Right lobe of liver (tissue), 4 donors: Measurements from ENCODE around the gene NECAB2.

Experiments
- POLR2A ChIP-seq: fragments of 450-650 bp; IDR thresholded peaks from one replicate; pipeline ENCODE4 v1.6.1; 2017; ENCODE audit warnings: antibody characterized with exemption, mild to moderate bottlenecking
- TF ChIP-seq, protein P1 (sequence below), 4 donors: fragments of 200-600 bp in 3 of 4; fragments of 450-650 bp in 1 of 4; IDR thresholded peaks; one replicate each; pipeline versions ENCODE4 v1.5.1 to v1.8.0; 2016 to 2022; ENCODE audit warnings: antibody characterized with exemption in 4 of 4, mild to moderate bottlenecking in 2 of 4
- donor health status: DM: no; HTN: no; CAD: no.
- donor health status: DM: no; HTN: no; CAD: no.
- donor health status: DM: no; HTN: yes; CAD: no.

- TF ChIP-seq, protein P1, sequence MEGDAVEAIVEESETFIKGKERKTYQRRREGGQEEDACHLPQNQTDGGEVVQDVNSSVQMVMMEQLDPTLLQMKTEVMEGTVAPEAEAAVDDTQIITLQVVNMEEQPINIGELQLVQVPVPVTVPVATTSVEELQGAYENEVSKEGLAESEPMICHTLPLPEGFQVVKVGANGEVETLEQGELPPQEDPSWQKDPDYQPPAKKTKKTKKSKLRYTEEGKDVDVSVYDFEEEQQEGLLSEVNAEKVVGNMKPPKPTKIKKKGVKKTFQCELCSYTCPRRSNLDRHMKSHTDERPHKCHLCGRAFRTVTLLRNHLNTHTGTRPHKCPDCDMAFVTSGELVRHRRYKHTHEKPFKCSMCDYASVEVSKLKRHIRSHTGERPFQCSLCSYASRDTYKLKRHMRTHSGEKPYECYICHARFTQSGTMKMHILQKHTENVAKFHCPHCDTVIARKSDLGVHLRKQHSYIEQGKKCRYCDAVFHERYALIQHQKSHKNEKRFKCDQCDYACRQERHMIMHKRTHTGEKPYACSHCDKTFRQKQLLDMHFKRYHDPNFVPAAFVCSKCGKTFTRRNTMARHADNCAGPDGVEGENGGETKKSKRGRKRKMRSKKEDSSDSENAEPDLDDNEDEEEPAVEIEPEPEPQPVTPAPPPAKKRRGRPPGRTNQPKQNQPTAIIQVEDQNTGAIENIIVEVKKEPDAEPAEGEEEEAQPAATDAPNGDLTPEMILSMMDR (IDR thresholded peaks at IDR 0.05): no peak
- no peak for TF ChIP-seq POLR2A
These were observed 26.0 kb upstream of the NECAB2 start for GRCh38 chr16:83942074-83942473.
